DOHH2 (cell line): Measurements from ENCODE around the gene FBXO11.
"Not testable (repeated sequence)": the region's sequence is repeated elsewhere in the genome, so short reads cannot be mapped to it uniquely, and the experiment has no call there.

Experiments
- H3F3A ChIP-seq: fragments of 200-600 bp; sonication (generic), shearing (Covaris generic); 2 replicates; pipeline ENCODE4 v1.6.0; 2016; ENCODE audit warnings: antibody characterized with exemption, mild to moderate bottlenecking; ENCODE audit not compliant: control insufficient read depth, insufficient read depth
- H3K27ac ChIP-seq: fragments of 200-600 bp; sonication (generic); 2 replicates; pipeline ENCODE4 v1.5.1; 2014; ENCODE audit warnings: low read depth, mild to moderate bottlenecking, low read length, moderate library complexity
- H3K27me3 ChIP-seq: fragments of 200-600 bp; sonication (generic); 2 replicates; pipeline ENCODE4 v1.6.1; 2014; ENCODE audit warnings: mild to moderate bottlenecking, low read length, mixed read lengths; ENCODE audit not compliant: control insufficient read depth
- H3K36me3 ChIP-seq: fragments of 200-600 bp; sonication (generic); 2 replicates; pipeline ENCODE4 v1.6.1; 2014; ENCODE audit warnings: mild to moderate bottlenecking, low read length, moderate library complexity, mixed read lengths; ENCODE audit not compliant: control insufficient read depth
- H3K4me1 ChIP-seq: fragments of 200-600 bp; sonication (generic); 2 replicates; pipeline ENCODE4 v1.6.1; 2014; ENCODE audit warnings: mild to moderate bottlenecking, low read length, mixed read lengths; ENCODE audit not compliant: control insufficient read depth
- H3K4me2 ChIP-seq: fragments of 200-600 bp; sonication (generic); 2 replicates; pipeline ENCODE4 v1.6.0; 2014; ENCODE audit warnings: mild to moderate bottlenecking, low read length, moderate library complexity
- H3K4me3 ChIP-seq: fragments of 200-600 bp; sonication (generic); 2 replicates; pipeline ENCODE4 v1.5.1; 2014; ENCODE audit warnings: mild to moderate bottlenecking, low read length, mixed read lengths
- H3K79me2 ChIP-seq: fragments of 200-600 bp; sonication (generic); 2 replicates; pipeline ENCODE4 v1.6.1; 2014; ENCODE audit warnings: mild to moderate bottlenecking, low read length, mixed read lengths; ENCODE audit not compliant: control insufficient read depth
- H3K9me2 ChIP-seq: fragments of 200-600 bp; sonication (generic); replicated peaks from 2 replicates; pipeline ENCODE4 v1.6.1; 2014; ENCODE audit warnings: mild to moderate bottlenecking, low read length, mixed read lengths; ENCODE audit not compliant: control insufficient read depth
- H3K9me3 ChIP-seq: fragments of 200-600 bp; sonication (generic); 2 replicates; pipeline ENCODE4 v1.6.1; 2014; ENCODE audit warnings: antibody characterized with exemption, low read length, mixed read lengths; ENCODE audit not compliant: control insufficient read depth, insufficient read depth
- H4K20me1 ChIP-seq: fragments of 200-600 bp; sonication (generic); 2 replicates; pipeline ENCODE4 v1.6.0; 2014; ENCODE audit warnings: low read depth, mild to moderate bottlenecking, antibody characterized with exemption, low read length, moderate library complexity; ENCODE audit not compliant: control insufficient read depth, insufficient read depth
- CTCF ChIP-seq: fragments of 200-600 bp; sonication (generic); IDR thresholded peaks from one replicate; pipeline ENCODE4 v1.5.1; 2014; ENCODE audit warnings: antibody characterized with exemption, mild to moderate bottlenecking, low read depth, low read length; ENCODE audit not compliant: poor library complexity, severe bottlenecking
- EZH2phosphoT487 ChIP-seq: fragments of 200-600 bp; sonication (generic); IDR thresholded peaks from 2 replicates; pipeline ENCODE4 v1.6.1; 2017; ENCODE audit warnings: borderline replicate concordance, mild to moderate bottlenecking, antibody characterized with exemption, low read length, moderate library complexity, mixed read lengths

Gene FBXO11

GRCh38 chr2:47864566-47864965 lies 41.7 kb downstream of the FBXO11 start:
- TF ChIP-seq CTCF (no peak), EZH2phosphoT487 (no peak)
- Histone ChIP-seq H3K4me2 (peak overlapping the region; percentile 82), H3K9me3 (no peaks in the 10 kb centered on the region), H4K20me1 (peaks cover 19% of the 10 kb centered on the region), H3F3A (peaks cover 13% of the 10 kb centered on the region), H3K27me3 (no peaks in the 10 kb centered on the region), H3K9me2 (no peaks in the 10 kb centered on the region), H3K4me3 (peak overlapping the region; percentile 65), H3K36me3 (peaks cover 9% of the 10 kb centered on the region; the same call in 1 of the 2 replicates), H3K4me1 (peaks cover 58% of the 10 kb centered on the region), H3K27ac (peak overlapping the region; percentile 61; the same call in 1 of the 2 replicates), H3K79me2 (peaks cover 98% of the 10 kb centered on the region)

GRCh38 chr2:47862949-47863348 lies 43.3 kb downstream of the FBXO11 start:
- peaks cover 47% of the 10 kb centered on the region for H3K4me1 ChIP-seq
- H3K27me3 ChIP-seq = no peaks in the 10 kb centered on the region
- peaks cover 9% of the 10 kb centered on the region; the same call in 1 of the 2 replicates for H3K36me3 ChIP-seq
- no peak for TF ChIP-seq EZH2phosphoT487
- no peak for TF ChIP-seq CTCF
- H3K27ac ChIP-seq = no peak overlapping the region
- H3F3A ChIP-seq = peaks cover 15% of the 10 kb centered on the region
- H3K9me2 ChIP-seq = no peaks in the 10 kb centered on the region
- H3K9me3 ChIP-seq = no peaks in the 10 kb centered on the region
- H3K4me3 ChIP-seq = no peak overlapping the region
- H4K20me1 ChIP-seq = peaks cover 21% of the 10 kb centered on the region
- H3K4me2 ChIP-seq = no peak overlapping the region
- peaks cover 95% of the 10 kb centered on the region for H3K79me2 ChIP-seq

- peaks cover 99% of the 10 kb centered on the region for H3K79me2 ChIP-seq
- H3K4me3 ChIP-seq, H3K9me2 ChIP-seq, H3K27ac ChIP-seq, H3F3A ChIP-seq, H3K27me3 ChIP-seq, H3K4me2 ChIP-seq, H3K9me3 ChIP-seq: not testable (repeated sequence)
- peaks cover 32% of the 10 kb centered on the region for H4K20me1 ChIP-seq
- peaks cover 24% of the 10 kb centered on the region for H3K36me3 ChIP-seq
- peaks cover 15% of the 10 kb centered on the region for H3K4me1 ChIP-seq
Measured at GRCh38 chr2:47853067-47853777, 53.1 kb downstream of the FBXO11 start.

- Histone ChIP-seq H3K27me3 (no peaks in the 10 kb centered on the region), H3K79me2 (peaks cover 96% of the 10 kb centered on the region), H4K20me1 (peaks cover 17% of the 10 kb centered on the region; the same call in 1 of the 2 replicates), H3K4me3 (no peak overlapping the region), H3K4me1 (peaks cover 7% of the 10 kb centered on the region; the same call in 1 of the 2 replicates), H3F3A (peaks cover 3% of the 10 kb centered on the region; the same call in 1 of the 2 replicates), H3K27ac (no peak overlapping the region), H3K36me3 (peaks cover 16% of the 10 kb centered on the region), H3K4me2 (no peak overlapping the region), H3K9me2 (no peaks in the 10 kb centered on the region), H3K9me3 (no peaks in the 10 kb centered on the region)
- TF ChIP-seq CTCF = no peak
- no peak for TF ChIP-seq EZH2phosphoT487
Measured at GRCh38 chr2:47850198-47850597, 56.1 kb downstream of the FBXO11 start.
